Astrocyte (in vitro differentiated cells and primary cell): ENCODE data around the gene CHD9NB. TPM values are rescaled to one million over a fixed set of nuclear protein-coding genes. Genes with fewer than 3 reads are reported as not detected.

Experiments used
- DNase-seq: peaks from one replicate; pipeline ENCODE4 v3.0.0-alpha.2; 2010; ENCODE audit warnings: low read depth
- FAIRE-seq: peaks from 2 replicates; lab custom pipeline; 2011; peaks lifted over from hg19 to GRCh38; lab: Jason Lieb, UNC
- H2AFZ ChIP-seq: 2 replicates; pipeline ENCODE4 v1.6.0; 2012; ENCODE audit warnings: low read depth, low read length, inconsistent platforms
- H3K27ac ChIP-seq: 2 replicates; pipeline ENCODE4 v1.5.1; 2011; ENCODE audit warnings: low read depth, low read length, inconsistent platforms
- H3K27me3 ChIP-seq: 2 replicates; pipeline ENCODE4 v1.6.0; 2011; ENCODE audit warnings: low read length, inconsistent platforms; ENCODE audit not compliant: insufficient read depth
- H3K36me3 ChIP-seq: 2 replicates; pipeline ENCODE4 v1.5.1; 2011; ENCODE audit warnings: low read length, inconsistent platforms; ENCODE audit not compliant: insufficient read depth
- H3K4me1 ChIP-seq: 2 replicates; pipeline ENCODE4 v1.5.1; 2011; ENCODE audit warnings: low read length, inconsistent platforms; ENCODE audit not compliant: insufficient read depth
- H3K4me2 ChIP-seq: 2 replicates; pipeline ENCODE4 v1.6.0; 2012; ENCODE audit warnings: low read length, inconsistent platforms
- H3K4me3 ChIP-seq: 2 replicates; pipeline ENCODE4 v1.5.1; 2011; ENCODE audit warnings: low read depth, mild to moderate bottlenecking, low read length, inconsistent platforms; ENCODE audit not compliant: insufficient read depth
- H3K79me2 ChIP-seq: 2 replicates; pipeline ENCODE4 v1.6.0; 2012; ENCODE audit warnings: mild to moderate bottlenecking, low read length, inconsistent platforms; ENCODE audit not compliant: insufficient read depth
- H3K9ac ChIP-seq: 2 replicates; pipeline ENCODE4 v1.6.0; 2012; ENCODE audit warnings: mild to moderate bottlenecking, low read length, inconsistent platforms
- H3K9me3 ChIP-seq: 2 replicates; pipeline ENCODE4 v1.5.1; 2012; ENCODE audit warnings: low read depth, mild to moderate bottlenecking, low read length, inconsistent platforms; ENCODE audit not compliant: insufficient read depth
- H4K20me1 ChIP-seq: 2 replicates; pipeline ENCODE4 v1.6.0; 2012; ENCODE audit warnings: low read length, inconsistent platforms; ENCODE audit not compliant: insufficient read depth
- H3K27ac Mint-ChIP-seq: one replicate; pipeline ENCODE4 v1.8.0; 2021; ENCODE audit warnings: mild to moderate bottlenecking, mixed read lengths; ENCODE audit not compliant: unreplicated experiment
- H3K27me3 Mint-ChIP-seq: one replicate; pipeline ENCODE4 v1.8.0; 2021; ENCODE audit warnings: low read depth, mixed read lengths; ENCODE audit not compliant: unreplicated experiment
- H3K36me3 Mint-ChIP-seq: one replicate; pipeline ENCODE4 v1.8.0; 2021; ENCODE audit warnings: low read depth, mixed read lengths; ENCODE audit not compliant: unreplicated experiment
- H3K4me1 Mint-ChIP-seq: one replicate; pipeline ENCODE4 v1.8.0; 2021; ENCODE audit warnings: low read depth, mixed read lengths; ENCODE audit not compliant: unreplicated experiment
- H3K4me3 Mint-ChIP-seq: one replicate; pipeline ENCODE4 v1.8.0; 2021; ENCODE audit warnings: mild to moderate bottlenecking, moderate library complexity, mixed read lengths; ENCODE audit not compliant: unreplicated experiment
- H3K9me3 Mint-ChIP-seq: one replicate; pipeline ENCODE4 v1.8.0; 2021; ENCODE audit warnings: mild to moderate bottlenecking, mixed read lengths; ENCODE audit not compliant: unreplicated experiment
- CTCF ChIP-seq: IDR thresholded peaks from 2 replicates; pipeline ENCODE4 v1.5.1; 2011; ENCODE audit warnings: low read depth, mild to moderate bottlenecking, inconsistent platforms, low read length, moderate library complexity; ENCODE audit not compliant: insufficient read depth
- EZH2 ChIP-seq: IDR thresholded peaks from 2 replicates; pipeline ENCODE4 v1.6.1; 2012; ENCODE audit warnings: mild to moderate bottlenecking, low read length, inconsistent platforms; ENCODE audit not compliant: insufficient read depth
- total RNA-seq: library from RNA; stranded (reverse); gene quantifications from 2 replicates; pipeline ENCODE4 v1.2.1, GENCODE V29; 2021

CHD9NB gene
- total RNA-seq, 1 donor from 2014 or later = 3.3 TPM

- Histone ChIP-seq H3K9ac (no peak overlapping the region), H3K79me2 (no peaks in the 10 kb centered on the region), H3K9me3 (no peaks in the 10 kb centered on the region), H3K4me2 (no peak overlapping the region), H3K4me1 (no peaks in the 10 kb centered on the region), H3K27me3 (peaks cover 13% of the 10 kb centered on the region), H4K20me1 (no peaks in the 10 kb centered on the region), H3K27ac (no peak overlapping the region), H2AFZ (no peak overlapping the region), H3K36me3 (no peaks in the 10 kb centered on the region), H3K4me3 (no peak overlapping the region)
- DNase-seq (no peak), FAIRE-seq (no peak)
- Mint-ChIP-seq H3K27ac (no peak overlapping the region), H3K9me3 (peaks cover 3% of the 10 kb centered on the region), H3K36me3 (peaks cover 16% of the 10 kb centered on the region), H3K27me3 (no peaks in the 10 kb centered on the region), H3K4me3 (no peak overlapping the region), H3K4me1 (peaks cover 29% of the 10 kb centered on the region)
- TF ChIP-seq CTCF (no peak), EZH2 (no peak)
These were observed 7.1 kb downstream of the CHD9NB start for GRCh38 chr16:53045341-53046220.

- Mint-ChIP-seq H3K4me3 (no peak overlapping the region), H3K36me3 (peaks cover 20% of the 10 kb centered on the region), H3K4me1 (peaks cover 29% of the 10 kb centered on the region), H3K9me3 (peaks cover 3% of the 10 kb centered on the region), H3K27me3 (no peaks in the 10 kb centered on the region), H3K27ac (peak overlapping the region; percentile 62)
- no peak for TF ChIP-seq EZH2
- no peak for TF ChIP-seq CTCF
- DNase-seq (no peak), FAIRE-seq (no peak)
- Histone ChIP-seq H3K9ac (no peak overlapping the region), H3K4me2 (peak overlapping the region; percentile 30), H2AFZ (no peak overlapping the region), H3K27me3 (peaks cover 13% of the 10 kb centered on the region), H3K27ac (no peak overlapping the region), H3K36me3 (no peaks in the 10 kb centered on the region), H3K4me1 (no peaks in the 10 kb centered on the region), H3K9me3 (no peaks in the 10 kb centered on the region), H3K4me3 (no peak overlapping the region), H3K79me2 (no peaks in the 10 kb centered on the region), H4K20me1 (no peaks in the 10 kb centered on the region)
These were observed 8.6 kb downstream of the CHD9NB start for GRCh38 chr16:53043986-53044601.

- Histone ChIP-seq H3K9ac (no peak overlapping the region), H3K4me2 (no peak overlapping the region), H3K4me3 (no peak overlapping the region), H3K36me3 (no peaks in the 10 kb centered on the region), H3K27ac (no peak overlapping the region), H3K4me1 (no peaks in the 10 kb centered on the region), H3K79me2 (no peaks in the 10 kb centered on the region), H3K9me3 (no peaks in the 10 kb centered on the region), H4K20me1 (no peaks in the 10 kb centered on the region), H2AFZ (no peak overlapping the region), H3K27me3 (peaks cover 13% of the 10 kb centered on the region)
- TF ChIP-seq CTCF (no peak), EZH2 (no peak)
- no peak for DNase-seq
- H3K4me1 Mint-ChIP-seq = peaks cover 29% of the 10 kb centered on the region
- H3K27ac Mint-ChIP-seq = no peak overlapping the region
- no peak for FAIRE-seq
- peaks cover 22% of the 10 kb centered on the region for H3K36me3 Mint-ChIP-seq
- H3K4me3 Mint-ChIP-seq = no peak overlapping the region
- H3K9me3 Mint-ChIP-seq = peaks cover 5% of the 10 kb centered on the region
- H3K27me3 Mint-ChIP-seq = no peaks in the 10 kb centered on the region
These were observed 9.3 kb downstream of the CHD9NB start for GRCh38 chr16:53043428-53043831.
